GM12878 (cell line): ENCODE data around the gene RASSF4. TPM values are rescaled to one million over a fixed set of nuclear protein-coding genes. Genes with fewer than 3 reads are reported as not detected.

Source experiments
- ATAC-seq: fragments of 200-7000 bp; cut with Tn5 transposase; 3 replicates; pipeline ENCODE4 v1.9.1; 2020; ENCODE audit warnings: mild to moderate bottlenecking, moderate library complexity
- BruUV-seq: library from RNA; stranded (reverse); fragments of 400-500 nt; replicated peaks from 2 replicates; lab custom pipeline; 2021; lab: Mats Ljungman, UMichigan
- CTCF ChIA-PET: fragments of 300-600 bp; sonication (Branson Sonifier 250); formaldehyde crosslinking; extraction: SDS; loops from one replicate; lab custom pipeline; 2021; ENCODE audit warnings: inconsistent platforms; lab: Yijun Ruan, JAX
- POLR2A ChIA-PET: fragments of 350-600 bp; formaldehyde crosslinking; extraction: SDS; loops from one replicate; lab custom pipeline; 2021; ENCODE audit warnings: inconsistent platforms; lab: Charles Lee
- RAD21 ChIA-PET: fragments of 300-600 bp; sonication (Branson Sonifier 250); formaldehyde crosslinking; loops from one replicate; lab custom pipeline; 2023; ENCODE audit warnings: antibody characterized with exemption; ENCODE audit not compliant: unreplicated experiment; lab: Charles Lee
- SMC1A ChIA-PET: fragments of 300-600 bp; sonication (Branson Sonifier 250); formaldehyde crosslinking; loops from one replicate; lab custom pipeline; 2023; ENCODE audit not compliant: unreplicated experiment, uncharacterized antibody; lab: Charles Lee
- DNase-seq: peaks from one replicate; pipeline ENCODE4 v3.0.0-alpha.2; 2011; ENCODE audit warnings: low read depth, low spot score
- FAIRE-seq: peaks from 3 replicates; lab custom pipeline; 2011; peaks lifted over from hg19 to GRCh38; lab: Jason Lieb, UNC
- H2AFZ ChIP-seq: 2 replicates; pipeline ENCODE4 v1.6.0; 2011; ENCODE audit warnings: low read depth, low read length, control low read depth; ENCODE audit not compliant: control insufficient read depth
- H3K27ac ChIP-seq: 2 replicates; pipeline ENCODE4 v1.5.1; 2011; ENCODE audit warnings: control low read depth; ENCODE audit not compliant: control insufficient read depth, insufficient read depth
- H3K27me3 ChIP-seq, 2 experiments: replicated peaks in 1 of 2; 2 replicates each; pipeline versions ENCODE4 v1.6.0 to v1.6.1; 2011; ENCODE audit warnings: low read length in 1 of 2; ENCODE audit not compliant: control insufficient read depth in 2 of 2, insufficient read depth in 2 of 2
- H3K36me3 ChIP-seq, 2 experiments: 2 replicates each; pipeline ENCODE4 v1.5.1; 2011; ENCODE audit warnings: low read length in 1 of 2; ENCODE audit not compliant: control insufficient read depth in 2 of 2, insufficient read depth in 2 of 2
- H3K4me1 ChIP-seq: 2 replicates; pipeline ENCODE4 v1.6.1; 2011; ENCODE audit warnings: mild to moderate bottlenecking, low read length, moderate library complexity, mixed read lengths; ENCODE audit not compliant: control insufficient read depth, insufficient read depth
- H3K4me2 ChIP-seq: 2 replicates; pipeline ENCODE4 v1.6.0; 2011; ENCODE audit warnings: control low read depth; ENCODE audit not compliant: control insufficient read depth, insufficient read depth
- H3K4me3 ChIP-seq: fragments of 200-600 bp; sonication (generic); 2 replicates; pipeline ENCODE4 v1.5.1; 2016
- H3K79me2 ChIP-seq: 2 replicates; pipeline ENCODE4 v1.6.0; 2011; ENCODE audit warnings: low read length; ENCODE audit not compliant: control insufficient read depth, insufficient read depth
- H3K9ac ChIP-seq: 2 replicates; pipeline ENCODE4 v1.8.0; 2011; ENCODE audit warnings: low read length, control low read depth, mixed read lengths; ENCODE audit not compliant: control insufficient read depth, insufficient read depth
- H3K9me3 ChIP-seq: replicated peaks from 3 replicates; pipeline ENCODE4 v1.5.1; 2011; ENCODE audit warnings: mild to moderate bottlenecking, low read length; ENCODE audit not compliant: control insufficient read depth, insufficient read depth
- H4K20me1 ChIP-seq: 2 replicates; pipeline ENCODE4 v1.6.0; 2011; ENCODE audit not compliant: control insufficient read depth, insufficient read depth
- ASH2L ChIP-seq: fragments of 300-600, 200-600 bp; sonication (generic); IDR thresholded peaks from 2 replicates; pipeline ENCODE4 v1.6.1; 2017; ENCODE audit warnings: low read depth, mild to moderate bottlenecking, borderline replicate concordance
- CHD2 ChIP-seq: IDR thresholded peaks from 2 replicates; pipeline ENCODE4 v1.6.1; 2011; ENCODE audit warnings: low read depth, low read length, improper control_type of control experiment, borderline replicate concordance
- GABPA ChIP-seq: IDR thresholded peaks from 2 replicates; pipeline ENCODE4 v1.6.1; 2014; ENCODE audit warnings: antibody characterized with exemption, low read depth, mild to moderate bottlenecking, inconsistent platforms
- NRF1 ChIP-seq: conservative IDR thresholded peaks from 2 replicates; pipeline ENCODE4 v1.6.1; 2011; ENCODE audit warnings: mild to moderate bottlenecking, low read depth, low read length, improper control_type of control experiment
- POLR2AphosphoS5 ChIP-seq: IDR thresholded peaks from 2 replicates; pipeline ENCODE4 v1.6.1; 2011; ENCODE audit warnings: mild to moderate bottlenecking, low read length, inconsistent platforms
- POU2F2 ChIP-seq: IDR thresholded peaks from 3 replicates; pipeline ENCODE4 v1.6.1; 2011; ENCODE audit warnings: low read depth, mild to moderate bottlenecking, low read length, borderline replicate concordance
- RCOR1 ChIP-seq: conservative IDR thresholded peaks from 2 replicates; pipeline ENCODE4 v1.6.1; 2012; ENCODE audit warnings: low read depth, low read length, improper control_type of control experiment
- RFX5 ChIP-seq: IDR thresholded peaks from 2 replicates; pipeline ENCODE4 v1.6.1; 2011; ENCODE audit warnings: low read depth, low read length, improper control_type of control experiment
- SPI1 ChIP-seq: IDR thresholded peaks from 2 replicates; pipeline ENCODE4 v1.6.1; 2011; ENCODE audit warnings: low read depth, mild to moderate bottlenecking, low read length, moderate library complexity, borderline replicate concordance; ENCODE audit not compliant: insufficient read depth
- SREBF1 ChIP-seq: IDR thresholded peaks from 2 replicates; pipeline ENCODE4 v1.6.1; 2012; ENCODE audit warnings: mild to moderate bottlenecking, low read length
- TAF1 ChIP-seq: IDR thresholded peaks from 2 replicates; pipeline ENCODE4 v1.6.1; 2011; ENCODE audit warnings: mild to moderate bottlenecking, low read depth, low read length, borderline replicate concordance
- WGBS: methylation state at CpG from one replicate; pipeline ENCODE4 v1.1.6; 2016; ENCODE audit warnings: low lambda C conversion rate; ENCODE audit not compliant: insufficient replicate concordance, insufficient coverage; ENCODE audit errors: missing lambda C conversion rate; 5-methylcytosine and 5-hydroxymethylcytosine counted together
- in situ Hi-C: fragments of 300-500 bp; cut with MboI; formaldehyde crosslinking; loops from 9 replicates; pipeline ENCODE4 v1.14.3; 2018; ENCODE audit warnings: mixed read lengths
- intact Hi-C: fragments of 100-400 bp; cut with micrococcal nuclease; formaldehyde crosslinking; loops from one replicate; pipeline ENCODE4 v1.14.2; 2022; ENCODE audit not compliant: unreplicated experiment
- polyA plus RNA-seq, 11 experiments: library from polyadenylated mRNA; depleted of rRNA in 4 of 11; unstranded in 6 of 11; stranded (reverse) in 5 of 11; fragments of >200 nt; fragmentation: Nextera tagmentation in 4 of 11; fragmentation: Illumina TruSeq in 1 of 11; extraction: Ambion mirVana in 4 of 11; extraction: Trizol in 1 of 11; gene quantifications; 1 replicate in 1 of 11; 2 replicates in 10 of 11; pipeline versions ENCODE4 v1.2.1 to v1.2.3, GENCODE V29; 2011 to 2016; ENCODE audit warnings: inconsistent platforms in 2 of 11, missing spikeins in 2 of 11, low read depth in 1 of 11
- total RNA-seq, 4 experiments: library from RNA; depleted of rRNA in 3 of 4; stranded (reverse); fragments of >200 nt in 3 of 4; fragmentation: Illumina TruSeq in 1 of 4; extraction: Trizol in 1 of 4; gene quantifications; 2 replicates each; pipeline versions ENCODE4 v1.2.1 to v1.2.3, GENCODE V29; 2013 to 2021
- TF ChIP-seq, protein P1 (sequence below): IDR thresholded peaks from 2 replicates; pipeline ENCODE4 v1.6.1; 2012; ENCODE audit warnings: low read depth, low read length, improper control_type of control experiment
- TF ChIP-seq, protein P2 (sequence below): fragments of 450-650 bp; IDR thresholded peaks from 2 replicates; pipeline ENCODE4 v1.6.1; 2017; ENCODE audit warnings: mild to moderate bottlenecking
- TF ChIP-seq, protein P3 (sequence below): fragments of 450-650 bp; IDR thresholded peaks from 2 replicates; pipeline ENCODE4 v1.6.1; 2016; ENCODE audit warnings: mild to moderate bottlenecking
- TF ChIP-seq, protein P4 (sequence below): IDR thresholded peaks from 2 replicates; pipeline ENCODE4 v1.6.1; 2011; ENCODE audit warnings: mild to moderate bottlenecking, low read depth, low read length, moderate library complexity; ENCODE audit not compliant: insufficient replicate concordance

RASSF4 gene
- total and polyA plus RNA-seq, 10 of the 15 experiments (the other 5 are each of a cell fraction or from before 2014, with no cell fraction given) = 3.7 to 71.1 (median 16.8) TPM

DNA sequence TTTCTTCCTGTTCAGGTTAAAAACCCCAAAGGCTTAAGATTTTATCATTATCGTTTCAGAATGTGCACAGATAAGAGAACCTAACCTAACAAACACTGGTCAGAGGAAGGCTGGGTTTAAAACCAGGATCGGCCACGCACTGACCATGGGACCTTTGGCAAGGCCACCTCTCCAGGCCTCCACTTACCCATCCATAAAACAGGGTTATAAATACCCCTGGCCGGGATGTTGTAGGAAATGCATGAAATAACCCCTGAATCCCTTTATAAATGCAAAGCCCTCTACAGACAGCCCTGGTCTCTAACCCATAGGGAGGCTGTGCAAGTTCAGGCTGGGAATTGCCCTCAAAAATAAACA, 18.6 kb downstream of the RASSF4 start:
- SMC1A ChIA-PET = interaction anchor here (1.3 to 5.2 kb wide), 7 partner anchors 10 to 46 kb away, joined by 6 to 43 read pairs (median 8); partner anchors contain the start of gene ZNF22
- FAIRE-seq (no peak), DNase-seq (no peak), ATAC-seq (no peak)
- Histone ChIP-seq H3K27me3 (no peaks in the 10 kb centered on the region), H3K36me3 (no peaks in the 10 kb centered on the region; a peak in 2 of 4 replicates), H3K4me2 (peak overlapping the region; percentile 57), H3K9ac (peak overlapping the region; percentile 41; the same call in 1 of the 2 replicates), H3K79me2 (peaks cover 11% of the 10 kb centered on the region), H3K4me1 (peaks cover 63% of the 10 kb centered on the region), H2AFZ (no peak overlapping the region), H4K20me1 (no peaks in the 10 kb centered on the region), H3K4me3 (peak overlapping the region; percentile 61), H3K9me3 (no peaks in the 10 kb centered on the region), H3K27ac (peak overlapping the region; percentile 48)
- CTCF ChIA-PET = interaction anchor here (1.0 to 10.1 kb wide), 5 partner anchors 14 to 272 kb away, joined by 3 to 181 read pairs (median 8); no protein-coding TSS in a partner anchor
- intact Hi-C loops (no loop called here), in situ Hi-C loops (loop anchor here (5.0 kb wide), 1 partner anchor 46 kb away; no protein-coding TSS in a partner anchor)
- WGBS = 49% methylated on average over 4 of the region's 4 CpGs
- BruUV-seq = TSS peak; percentile 89
- RAD21 ChIA-PET = interaction anchor here (0.7 to 7.7 kb wide), 5 partner anchors 10 to 49 kb away, joined by 3 to 124 read pairs (median 4); no protein-coding TSS in a partner anchor
- POLR2A ChIA-PET = interaction anchor here (1.0 to 7.4 kb wide), 7 partner anchors 13 to 45 kb away, joined by 3 to 110 read pairs (median 7); no protein-coding TSS in a partner anchor
- TF ChIP-seq, protein P1, sequence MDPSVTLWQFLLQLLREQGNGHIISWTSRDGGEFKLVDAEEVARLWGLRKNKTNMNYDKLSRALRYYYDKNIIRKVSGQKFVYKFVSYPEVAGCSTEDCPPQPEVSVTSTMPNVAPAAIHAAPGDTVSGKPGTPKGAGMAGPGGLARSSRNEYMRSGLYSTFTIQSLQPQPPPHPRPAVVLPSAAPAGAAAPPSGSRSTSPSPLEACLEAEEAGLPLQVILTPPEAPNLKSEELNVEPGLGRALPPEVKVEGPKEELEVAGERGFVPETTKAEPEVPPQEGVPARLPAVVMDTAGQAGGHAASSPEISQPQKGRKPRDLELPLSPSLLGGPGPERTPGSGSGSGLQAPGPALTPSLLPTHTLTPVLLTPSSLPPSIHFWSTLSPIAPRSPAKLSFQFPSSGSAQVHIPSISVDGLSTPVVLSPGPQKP = no peak
- TF ChIP-seq ASH2L (no peak), NRF1 (no peak), POU2F2 (no peak), RFX5 (no peak), SREBF1 (no peak), SPI1 (no peak), RCOR1 (no peak), TAF1 (no peak), POLR2AphosphoS5 (no peak), GABPA (no peak), CHD2 (no peak)
- TF ChIP-seq, protein P2, sequence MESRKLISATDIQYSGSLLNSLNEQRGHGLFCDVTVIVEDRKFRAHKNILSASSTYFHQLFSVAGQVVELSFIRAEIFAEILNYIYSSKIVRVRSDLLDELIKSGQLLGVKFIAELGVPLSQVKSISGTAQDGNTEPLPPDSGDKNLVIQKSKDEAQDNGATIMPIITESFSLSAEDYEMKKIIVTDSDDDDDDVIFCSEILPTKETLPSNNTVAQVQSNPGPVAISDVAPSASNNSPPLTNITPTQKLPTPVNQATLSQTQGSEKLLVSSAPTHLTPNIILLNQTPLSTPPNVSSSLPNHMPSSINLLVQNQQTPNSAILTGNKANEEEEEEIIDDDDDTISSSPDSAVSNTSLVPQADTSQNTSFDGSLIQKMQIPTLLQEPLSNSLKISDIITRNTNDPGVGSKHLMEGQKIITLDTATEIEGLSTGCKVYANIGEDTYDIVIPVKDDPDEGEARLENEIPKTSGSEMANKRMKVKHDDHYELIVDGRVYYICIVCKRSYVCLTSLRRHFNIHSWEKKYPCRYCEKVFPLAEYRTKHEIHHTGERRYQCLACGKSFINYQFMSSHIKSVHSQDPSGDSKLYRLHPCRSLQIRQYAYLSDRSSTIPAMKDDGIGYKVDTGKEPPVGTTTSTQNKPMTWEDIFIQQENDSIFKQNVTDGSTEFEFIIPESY = no peak
- TF ChIP-seq, protein P3, sequence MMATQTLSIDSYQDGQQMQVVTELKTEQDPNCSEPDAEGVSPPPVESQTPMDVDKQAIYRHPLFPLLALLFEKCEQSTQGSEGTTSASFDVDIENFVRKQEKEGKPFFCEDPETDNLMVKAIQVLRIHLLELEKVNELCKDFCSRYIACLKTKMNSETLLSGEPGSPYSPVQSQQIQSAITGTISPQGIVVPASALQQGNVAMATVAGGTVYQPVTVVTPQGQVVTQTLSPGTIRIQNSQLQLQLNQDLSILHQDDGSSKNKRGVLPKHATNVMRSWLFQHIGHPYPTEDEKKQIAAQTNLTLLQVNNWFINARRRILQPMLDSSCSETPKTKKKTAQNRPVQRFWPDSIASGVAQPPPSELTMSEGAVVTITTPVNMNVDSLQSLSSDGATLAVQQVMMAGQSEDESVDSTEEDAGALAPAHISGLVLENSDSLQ = no peak
- TF ChIP-seq, protein P4, sequence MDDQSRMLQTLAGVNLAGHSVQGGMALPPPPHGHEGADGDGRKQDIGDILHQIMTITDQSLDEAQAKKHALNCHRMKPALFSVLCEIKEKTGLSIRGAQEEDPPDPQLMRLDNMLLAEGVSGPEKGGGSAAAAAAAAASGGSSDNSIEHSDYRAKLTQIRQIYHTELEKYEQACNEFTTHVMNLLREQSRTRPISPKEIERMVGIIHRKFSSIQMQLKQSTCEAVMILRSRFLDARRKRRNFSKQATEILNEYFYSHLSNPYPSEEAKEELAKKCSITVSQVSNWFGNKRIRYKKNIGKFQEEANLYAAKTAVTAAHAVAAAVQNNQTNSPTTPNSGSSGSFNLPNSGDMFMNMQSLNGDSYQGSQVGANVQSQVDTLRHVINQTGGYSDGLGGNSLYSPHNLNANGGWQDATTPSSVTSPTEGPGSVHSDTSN = no peak
